ENCODE measurements around the gene SLC25A17. TPM values are rescaled to one million over a fixed set of nuclear protein-coding genes. Genes with fewer than 3 reads are reported as not detected.
"Not testable (repeated sequence)": the region's sequence is repeated elsewhere in the genome, so short reads cannot be mapped to it uniquely, and the experiment has no call there.

Gene SLC25A17
- total RNA-seq, 1 donor from 2014 or later = 23.8 TPM

DNA sequence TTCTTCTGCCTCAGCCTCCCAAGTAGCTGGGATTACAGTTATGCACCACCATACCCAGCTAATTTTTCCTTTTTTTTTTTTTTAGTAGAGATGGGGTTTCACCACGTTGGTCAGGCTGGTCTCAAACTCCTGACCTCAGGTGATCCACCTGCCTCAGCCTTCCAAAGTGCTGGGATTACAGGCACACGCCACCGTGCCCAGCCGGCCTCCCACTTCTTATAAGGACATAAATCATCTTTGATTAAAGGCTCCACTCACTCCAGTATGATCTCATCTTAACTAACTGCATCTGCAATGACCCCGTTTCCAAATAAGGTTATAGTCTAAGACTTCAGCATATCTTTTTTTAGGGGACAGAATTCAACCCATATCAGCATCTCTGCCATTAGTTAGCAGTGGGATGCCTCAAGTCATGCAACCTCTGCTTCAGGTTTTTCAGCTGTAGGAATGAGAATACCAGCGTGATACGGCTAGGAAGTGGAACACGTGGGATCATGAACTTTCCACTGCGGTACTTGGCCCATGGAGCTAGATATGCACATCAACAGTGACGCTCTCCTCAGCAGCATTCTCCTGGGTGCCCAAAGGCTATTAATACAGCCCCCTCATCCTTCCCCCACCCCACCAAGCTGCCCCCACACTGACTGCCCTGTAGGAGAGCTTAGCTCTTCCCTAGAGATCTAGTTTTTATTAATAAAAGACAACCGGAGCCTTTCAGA, 98.4 kb downstream of the SLC25A17 start:
- no peaks in the 10 kb centered on the region for H3K27me3 Mint-ChIP-seq
- no peaks in the 10 kb centered on the region for H3K36me3 Mint-ChIP-seq
- H3K9me3 Mint-ChIP-seq = no peaks in the 10 kb centered on the region
- peaks cover 36% of the 10 kb centered on the region for H3K4me1 Mint-ChIP-seq (ENCODE audit: unreplicated experiment)
- peak overlapping the region; percentile 85 for H3K27ac Mint-ChIP-seq
- peak overlapping the region; percentile 46 for H3K4me3 Mint-ChIP-seq
- TF ChIP-seq, protein P1, sequence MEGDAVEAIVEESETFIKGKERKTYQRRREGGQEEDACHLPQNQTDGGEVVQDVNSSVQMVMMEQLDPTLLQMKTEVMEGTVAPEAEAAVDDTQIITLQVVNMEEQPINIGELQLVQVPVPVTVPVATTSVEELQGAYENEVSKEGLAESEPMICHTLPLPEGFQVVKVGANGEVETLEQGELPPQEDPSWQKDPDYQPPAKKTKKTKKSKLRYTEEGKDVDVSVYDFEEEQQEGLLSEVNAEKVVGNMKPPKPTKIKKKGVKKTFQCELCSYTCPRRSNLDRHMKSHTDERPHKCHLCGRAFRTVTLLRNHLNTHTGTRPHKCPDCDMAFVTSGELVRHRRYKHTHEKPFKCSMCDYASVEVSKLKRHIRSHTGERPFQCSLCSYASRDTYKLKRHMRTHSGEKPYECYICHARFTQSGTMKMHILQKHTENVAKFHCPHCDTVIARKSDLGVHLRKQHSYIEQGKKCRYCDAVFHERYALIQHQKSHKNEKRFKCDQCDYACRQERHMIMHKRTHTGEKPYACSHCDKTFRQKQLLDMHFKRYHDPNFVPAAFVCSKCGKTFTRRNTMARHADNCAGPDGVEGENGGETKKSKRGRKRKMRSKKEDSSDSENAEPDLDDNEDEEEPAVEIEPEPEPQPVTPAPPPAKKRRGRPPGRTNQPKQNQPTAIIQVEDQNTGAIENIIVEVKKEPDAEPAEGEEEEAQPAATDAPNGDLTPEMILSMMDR (conservative IDR thresholded peaks at IDR 0.05) = no peak
- DNase-seq (ENCODE audit: extremely low spot score, unreplicated experiment) = no peak

DNA sequence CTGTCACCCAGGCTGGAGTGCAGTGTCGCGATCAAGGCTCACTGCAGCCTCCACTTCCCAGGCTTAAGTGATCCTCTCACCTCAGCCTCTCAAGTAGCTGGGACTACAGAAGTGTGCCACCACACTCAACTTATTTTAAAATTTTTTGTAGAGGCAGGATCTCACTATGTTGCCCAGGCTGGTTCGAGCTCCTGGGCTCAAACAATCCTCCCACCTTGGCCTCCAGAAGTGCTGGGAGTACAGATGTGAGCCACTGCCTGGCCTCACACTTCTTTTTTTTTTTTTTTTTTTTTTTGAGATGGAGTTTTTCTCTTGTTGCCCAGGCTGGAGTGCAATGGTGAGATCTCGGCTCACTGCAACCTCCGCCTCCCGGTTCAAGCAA, 99.0 kb downstream of the SLC25A17 start:
- peaks cover 36% of the 10 kb centered on the region for H3K4me1 Mint-ChIP-seq (ENCODE audit: unreplicated experiment)
- not testable (repeated sequence) for H3K27me3 Mint-ChIP-seq; H3K4me3 Mint-ChIP-seq; DNase-seq (ENCODE audit: extremely low spot score, unreplicated experiment); H3K27ac Mint-ChIP-seq; H3K36me3 Mint-ChIP-seq; H3K9me3 Mint-ChIP-seq

Small RNA genes lying within 50 kb of the gene (microRNA-seq; reads per million reads assigned to microRNA genes)
- gene MIR4766 = 1.1 reads per million

Other genes starting within 250 kb of the SLC25A17 start
- gene MRTFA, start 182.6 kb downstream of the SLC25A17 start, total RNA-seq (ENCODE audit: low replicate concordance) = 42.3 and 49.8 TPM in 2 replicates
- 0.17 and 6.9 TPM in 2 replicates for gene MCHR1, start 139.9 kb downstream of the SLC25A17 start, total RNA-seq (ENCODE audit: low replicate concordance)
- 252 and 317 TPM in 2 replicates for gene ST13, start 37.3 kb upstream of the SLC25A17 start, total RNA-seq (ENCODE audit: low replicate concordance)
- 21.9 and 30.9 TPM in 2 replicates for gene XPNPEP3, start 37.8 kb upstream of the SLC25A17 start, total RNA-seq (ENCODE audit: low replicate concordance)
- 0.10 TPM in 1 of 2 replicates, not detected in the other for gene DNAJB7, start 42.8 kb upstream of the SLC25A17 start, total RNA-seq (ENCODE audit: low replicate concordance)
- gene RBX1, start 132.0 kb upstream of the SLC25A17 start, total RNA-seq (ENCODE audit: low replicate concordance) = 62.8 and 68.1 TPM in 2 replicates